PFSK-1 (cell line): ENCODE data around the gene TMEM54.

Experiments
- POLR2AphosphoS5 ChIP-seq: IDR thresholded peaks from 2 replicates; pipeline ENCODE4 v1.6.1; 2012; ENCODE audit warnings: low read depth, mild to moderate bottlenecking, control low read depth, low read length, moderate library complexity
- TAF1 ChIP-seq: IDR thresholded peaks from 2 replicates; pipeline ENCODE4 v1.6.1; 2012; ENCODE audit warnings: low read length, control low read depth, borderline replicate concordance; ENCODE audit not compliant: insufficient read depth

DNA sequence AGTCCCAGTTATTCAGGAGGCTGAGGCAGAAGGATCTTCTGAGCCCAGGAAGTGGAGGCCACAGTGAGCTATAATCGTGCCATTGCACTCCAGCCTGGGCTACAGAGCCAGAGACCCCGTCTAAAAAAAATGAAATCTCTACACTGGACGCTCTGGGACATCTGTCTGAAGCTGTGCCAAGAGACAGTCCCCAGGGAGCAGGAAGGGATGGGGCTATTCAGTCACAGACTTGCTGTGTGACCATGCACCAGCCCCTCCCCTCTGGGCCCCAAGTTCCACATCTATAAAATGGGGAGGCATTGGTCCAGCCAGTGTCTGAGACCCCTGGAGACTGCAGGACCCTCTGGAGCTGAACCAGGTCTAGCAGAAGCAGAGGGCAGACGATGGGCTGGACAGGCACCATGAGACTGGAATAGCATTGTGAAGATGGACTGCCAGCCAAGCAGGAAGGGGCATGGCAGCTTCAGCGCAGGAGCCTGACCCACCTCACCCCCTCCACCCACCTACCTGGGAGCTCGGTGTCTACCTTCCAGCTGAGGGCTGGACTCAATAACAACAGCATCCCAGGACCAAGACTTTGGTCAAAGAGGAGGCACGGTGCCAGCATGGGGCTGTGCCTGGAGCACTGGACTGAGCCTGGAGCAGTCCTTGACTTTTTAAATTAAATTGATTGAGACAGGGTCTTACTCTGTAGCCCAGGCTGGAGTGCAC, 1.4 kb downstream of the TMEM54 start:
- TF ChIP-seq POLR2AphosphoS5 = no peak
- TF ChIP-seq TAF1 = no peak
